Daoy (cell line): ENCODE measurements around the gene SEC14L2. TPM values are rescaled to one million over a fixed set of nuclear protein-coding genes. Genes with fewer than 3 reads are reported as not detected.

Experiments used
- DNase-seq: peaks from one replicate; pipeline ENCODE4 v3.0.0-alpha.2; 2015; ENCODE audit warnings: low read depth
- total RNA-seq: library from RNA; depleted of rRNA; stranded (reverse); fragments of >200 nt; shearing (Covaris generic); gene quantifications from 2 replicates; pipeline ENCODE4 v1.2.3, GENCODE V29; 2014; rRNA removed

SEC14L2 gene
- total RNA-seq, result 9.5 and 12.7 TPM in 2 replicates

- DNase-seq, result peak; percentile 66
Measured at GRCh38 chr22:30396871-30397655, at the start of gene SEC14L2. SEC14L2 (plus strand) TSS chr22:30397018; CDS start chr22:30397117, 99 bp downstream.

- no peak for DNase-seq
Measured at GRCh38 chr22:30347255-30347892, 49.4 kb upstream of the SEC14L2 start.

- DNase-seq, result no peak
Measured at GRCh38 chr22:30348404-30348803, 48.4 kb upstream of the SEC14L2 start.

GRCh38 chr22:30348809-30349208, 48.0 kb upstream of the SEC14L2 start:
- DNase-seq, result no peak

- no peak for DNase-seq
Measured at GRCh38 chr22:30351226-30351625, 45.6 kb upstream of the SEC14L2 start.

- DNase-seq, result no peak
Measured at GRCh38 chr22:30354644-30355043, 42.2 kb upstream of the SEC14L2 start.

- peak; percentile 94 for DNase-seq
Measured at GRCh38 chr22:30356449-30357235, 40.2 kb upstream of the SEC14L2 start, which contains the start of the genes CCDC157 and SF3A1. CCDC157 (plus strand) TSS chr22:30357007; CDS start chr22:30366001, 8,994 bp downstream. SF3A1 (minus strand) TSS chr22:30356894; CDS start chr22:30356792, 102 bp downstream.

GRCh38 chr22:30357236-30357570, 39.6 kb upstream of the SEC14L2 start:
- no peak for DNase-seq

GRCh38 chr22:30357650-30358215, 39.1 kb upstream of the SEC14L2 start:
- no peak for DNase-seq

- DNase-seq, result no peak
Measured at GRCh38 chr22:30358541-30358940, 38.3 kb upstream of the SEC14L2 start.

- DNase-seq, result no peak
Measured at GRCh38 chr22:30361916-30362650, 34.7 kb upstream of the SEC14L2 start.

- DNase-seq, result no peak
Measured at GRCh38 chr22:30362651-30363281, 34.1 kb upstream of the SEC14L2 start.

GRCh38 chr22:30365891-30366290, 30.9 kb upstream of the SEC14L2 start:
- DNase-seq, result no peak

- no peak for DNase-seq
Measured at GRCh38 chr22:30368420-30368819, 28.4 kb upstream of the SEC14L2 start.

GRCh38 chr22:30370641-30371230, 26.1 kb upstream of the SEC14L2 start:
- DNase-seq, result no peak

GRCh38 chr22:30371321-30371720, 25.5 kb upstream of the SEC14L2 start:
- DNase-seq, result no peak

GRCh38 chr22:30371981-30372380, 24.8 kb upstream of the SEC14L2 start:
- DNase-seq, result no peak

- DNase-seq, result no peak
Measured at GRCh38 chr22:30372915-30373314, 23.9 kb upstream of the SEC14L2 start.

- no peak for DNase-seq
Measured at GRCh38 chr22:30373331-30374325, 23.2 kb upstream of the SEC14L2 start.
